HCT116 (cell line): ENCODE measurements around the gene PGAP3. TPM values are rescaled to one million over a fixed set of nuclear protein-coding genes. Genes with fewer than 3 reads are reported as not detected.
A peak's percentile ranks its signal among the peaks of the same experiment; 100 is the strongest.

Source experiments
- ATAC-seq: fragments of 200-7000 bp; cut with Tn5 transposase; 2 replicates; pipeline ENCODE4 v1.9.1; 2020; ENCODE audit warnings: mild to moderate bottlenecking, moderate library complexity
- BruUV-seq: library from RNA; stranded (reverse); fragments of 400-500 nt; replicated peaks from 2 replicates; lab custom pipeline; 2021; lab: Mats Ljungman, UMichigan
- CTCF ChIA-PET: fragments of 300-600 bp; sonication (Branson Sonifier 250); formaldehyde crosslinking; loops from one replicate; lab custom pipeline; 2021; ENCODE audit warnings: antibody characterized with exemption; lab: Charles Lee
- POLR2A ChIA-PET: fragments of 300-600, 350-600 bp; sonication (Branson Sonifier 250); formaldehyde crosslinking; loops from one replicate; lab custom pipeline; 2021; ENCODE audit warnings: antibody characterized with exemption; lab: Charles Lee
- RAD21 ChIA-PET, 2 experiments: fragments of 300-600 bp; sonication (Branson Sonifier 250); formaldehyde crosslinking; loops; one replicate each; lab custom pipeline; 2023; ENCODE audit warnings: low total read pairs in 2 of 2; ENCODE audit not compliant: uncharacterized antibody in 2 of 2, unreplicated experiment in 2 of 2, low non-redundant PET in 1 of 2; lab: Charles Lee
- DNase-seq: peaks from one replicate; pipeline ENCODE4 v3.0.0-alpha.2; 2010; ENCODE audit warnings: low read depth, low spot score
- H2AFZ ChIP-seq: fragments of 200-600 bp; shearing (Covaris generic), sonication (generic); 2 replicates; pipeline ENCODE4 v1.6.1; 2017; ENCODE audit warnings: low read depth, mixed run types, mixed read lengths, antibody characterized with exemption, low read length; ENCODE audit not compliant: poor library complexity, severe bottlenecking
- H3K27ac ChIP-seq: 2 replicates; pipeline ENCODE4 v1.5.1; 2012; ENCODE audit warnings: low read depth, low read length
- H3K27me3 ChIP-seq: fragments of 200-600 bp; sonication (generic); 2 replicates; pipeline ENCODE4 v1.6.1; 2016; ENCODE audit warnings: mixed run types, low read length, mixed read lengths; ENCODE audit not compliant: insufficient read depth
- H3K36me3 ChIP-seq, 2 experiments: fragments of 200-500 bp in 1 of 2; fragments of 200-600 bp in 1 of 2; sonication (Bioruptor generic) in 1 of 2; sonication (generic) in 1 of 2; 2 replicates each; pipeline versions ENCODE4 v1.5.1 to v1.6.1; 2014 to 2016; ENCODE audit warnings: low read length in 2 of 2, inconsistent platforms in 1 of 2, mixed read lengths in 1 of 2, mixed run types in 1 of 2; ENCODE audit not compliant: insufficient read depth in 2 of 2, control insufficient read depth in 1 of 2
- H3K4me1 ChIP-seq, 2 experiments: fragments of 200-600 bp in 1 of 2; sonication (generic) in 1 of 2; 2 replicates each; pipeline versions ENCODE4 v1.5.1 to v1.6.1; 2012 to 2017; ENCODE audit warnings: low read length in 2 of 2, inconsistent platforms in 1 of 2, mild to moderate bottlenecking in 1 of 2, mixed read lengths in 1 of 2, mixed run types in 1 of 2, moderate library complexity in 1 of 2; ENCODE audit not compliant: insufficient read depth in 2 of 2, control insufficient read depth in 1 of 2
- H3K4me2 ChIP-seq: fragments of 200-600 bp; sonication (generic); 2 replicates; pipeline ENCODE4 v1.6.1; 2017; ENCODE audit warnings: mixed run types, low read length, mixed read lengths
- H3K4me3 ChIP-seq, 2 experiments: fragments of 200-600 bp in 1 of 2; sonication (generic) in 1 of 2; replicated peaks in 1 of 2; 2 replicates each; pipeline ENCODE4 v1.5.1; 2011 to 2016; ENCODE audit warnings: low read length in 2 of 2, control low read depth in 1 of 2, low read depth in 1 of 2, mild to moderate bottlenecking in 1 of 2, mixed read lengths in 1 of 2, mixed run types in 1 of 2
- H3K79me2 ChIP-seq: fragments of 200-600 bp; sonication (generic); 2 replicates; pipeline ENCODE4 v1.6.1; 2017; ENCODE audit warnings: mild to moderate bottlenecking, mixed run types, low read length, moderate library complexity, mixed read lengths; ENCODE audit not compliant: insufficient read depth
- H3K9ac ChIP-seq: fragments of 200-600 bp; sonication (generic); 2 replicates; pipeline ENCODE4 v1.6.1; 2016; ENCODE audit warnings: low read length, mixed read lengths
- H3K9me2 ChIP-seq: fragments of 200-600 bp; sonication (generic), shearing (Covaris generic); 2 replicates; pipeline ENCODE4 v1.6.1; 2017; ENCODE audit warnings: mixed run types, mild to moderate bottlenecking, moderate library complexity; ENCODE audit not compliant: insufficient read depth
- H3K9me3 ChIP-seq, 2 experiments: fragments of 200-500 bp in 1 of 2; fragments of 200-600 bp in 1 of 2; sonication (Bioruptor generic) in 1 of 2; sonication (generic) in 1 of 2; 2 replicates each; pipeline ENCODE4 v1.6.1; 2014 to 2017; ENCODE audit warnings: low read length in 2 of 2, mixed read lengths in 2 of 2, inconsistent platforms in 1 of 2, low read depth in 1 of 2, mild to moderate bottlenecking in 1 of 2, mixed run types in 1 of 2, moderate library complexity in 1 of 2; ENCODE audit not compliant: control insufficient read depth in 1 of 2, insufficient read depth in 1 of 2
- H4K20me1 ChIP-seq: fragments of 200-600 bp; sonication (generic), shearing (Covaris generic); 2 replicates; pipeline ENCODE4 v1.6.1; 2017; ENCODE audit warnings: mixed run types, mild to moderate bottlenecking, moderate library complexity; ENCODE audit not compliant: insufficient read depth
- ATF3 ChIP-seq: IDR thresholded peaks from 2 replicates; pipeline ENCODE4 v1.6.1; 2012
- CEBPB ChIP-seq: IDR thresholded peaks from 2 replicates; pipeline ENCODE4 v1.6.1; 2012; ENCODE audit warnings: low read depth
- CTCF ChIP-seq, 3 experiments: fragments of 200-600 bp in 1 of 3; sonication (generic) in 1 of 3; IDR thresholded peaks in 2 of 3; conservative IDR thresholded peaks in 1 of 3; 2 replicates each; pipeline ENCODE4 v1.5.1; 2012 to 2017; ENCODE audit warnings: low read depth in 2 of 3, low read length in 2 of 3, antibody characterized with exemption in 1 of 3, borderline replicate concordance in 1 of 3, control low read depth in 1 of 3, mild to moderate bottlenecking in 1 of 3, mixed read lengths in 1 of 3, mixed run types in 1 of 3, moderate library complexity in 1 of 3; ENCODE audit not compliant: insufficient read depth in 1 of 3
- EGR1 ChIP-seq: IDR thresholded peaks from 2 replicates; pipeline ENCODE4 v1.6.1; 2012; ENCODE audit warnings: low read depth
- EZH2phosphoT487 ChIP-seq: fragments of 200-600 bp; IDR thresholded peaks from 2 replicates; pipeline ENCODE4 v1.6.1; 2018; ENCODE audit warnings: antibody characterized with exemption, borderline replicate concordance
- JUND ChIP-seq: IDR thresholded peaks from 2 replicates; pipeline ENCODE4 v1.6.1; 2012
- MAX ChIP-seq: IDR thresholded peaks from 2 replicates; pipeline ENCODE4 v1.6.1; 2012
- RAD21 ChIP-seq: IDR thresholded peaks from 2 replicates; pipeline ENCODE4 v1.6.1; 2012; ENCODE audit warnings: low read depth, mild to moderate bottlenecking
- REST ChIP-seq: IDR thresholded peaks from 2 replicates; pipeline ENCODE4 v1.6.1; 2012; ENCODE audit warnings: low read depth
- SP1 ChIP-seq: IDR thresholded peaks from 2 replicates; pipeline ENCODE4 v1.6.1; 2012; ENCODE audit warnings: low read depth
- TCF7L2 ChIP-seq: IDR thresholded peaks from 2 replicates; pipeline ENCODE4 v1.7.0; 2011; ENCODE audit warnings: borderline replicate concordance, inconsistent platforms; ENCODE audit not compliant: insufficient read depth, insufficient read length; ENCODE audit errors: extremely low read depth
- ZFX ChIP-seq: fragments of 450-650 bp; IDR thresholded peaks from 2 replicates; pipeline ENCODE4 v1.6.1; 2017
- ZNF274 ChIP-seq: fragments of 200-500 bp; sonication (Bioruptor generic); IDR thresholded peaks from 2 replicates; pipeline ENCODE4 v1.6.1; 2014; ENCODE audit warnings: mild to moderate bottlenecking, low read depth, low read length, inconsistent platforms
- intact Hi-C: fragments of 100-400 bp; cut with micrococcal nuclease; formaldehyde crosslinking; loops from 2 replicates; pipeline ENCODE4 v1.10.0; 2022
- total RNA-seq: library from RNA; stranded (reverse); gene quantifications from one replicate; pipeline ENCODE4 v1.2.1, GENCODE V29; 2021; ENCODE audit not compliant: unreplicated experiment

Gene PGAP3
- total RNA-seq, 1 experiment from 2014 or later: 15.2 TPM

- TF ChIP-seq REST: no peak
- no peak for TF ChIP-seq EZH2phosphoT487
Observed at GRCh38 chr17:39636927-39637736, 50.7 kb downstream of the PGAP3 start, which contains the start of gene STARD3 (continued).

- Histone ChIP-seq H3K27ac (peak overlapping the region; percentile 72), H3K36me3 (no peaks in the 10 kb centered on the region), H3K9me2 (no peaks in the 10 kb centered on the region), H2AFZ (no peak overlapping the region), H4K20me1 (no peaks in the 10 kb centered on the region), H3K4me3 (peak overlapping the region; percentile 94 to 99), H3K9ac (peak overlapping the region; percentile 90), H3K4me2 (peak overlapping the region; percentile 94), H3K79me2 (peaks cover 33% of the 10 kb centered on the region), H3K4me1 (peaks cover 49 to 65% of the 10 kb centered on the region in 2 experiments), H3K9me3 (no peaks in the 10 kb centered on the region), H3K27me3 (no peaks in the 10 kb centered on the region)
- RAD21 ChIA-PET: no interaction called here
- TSS peak; percentile 89 for BruUV-seq
- intact Hi-C loops: no loop called here
- POLR2A ChIA-PET: no interaction called here
- CTCF ChIA-PET: interaction anchor here (1.0 to 1.7 kb wide), 2 partner anchors 13 to 17 kb away, joined by 3 to 7 read pairs; no protein-coding TSS in a partner anchor
- no peak for TF ChIP-seq MAX
- no peak for TF ChIP-seq EZH2phosphoT487
- TF ChIP-seq CEBPB: no peak
- TF ChIP-seq JUND: no peak
- no peak for TF ChIP-seq ATF3
- no peak for TF ChIP-seq REST
- no peak for TF ChIP-seq ZNF274
- no peak for TF ChIP-seq TCF7L2
- TF ChIP-seq EGR1: no peak
- no peak for TF ChIP-seq CTCF (IDR thresholded peaks at IDR 0.05 in 2 of 3, conservative IDR thresholded peaks at IDR 0.05 in 1 of 3; ENCODE audit: borderline replicate concordance in 1 of 3, insufficient read depth in 1 of 3, low read depth in 2 of 3, low read length in 2 of 3)
- TF ChIP-seq SP1: no peak
- TF ChIP-seq ZFX: no peak
- TF ChIP-seq RAD21: no peak
- ATAC-seq (peak; percentile 3), DNase-seq (no peak)
Observed at GRCh38 chr17:39636587-39636926, 51.3 kb downstream of the PGAP3 start.
